Non-pigmented ciliary epithelial cell (primary cell): Measurements from ENCODE around the gene PROSER3.
"Not testable (repeated sequence)": the region's sequence is repeated elsewhere in the genome, so short reads cannot be mapped to it uniquely, and the experiment has no call there.

ENCODE experiments used
- DNase-seq: peaks from one replicate; pipeline ENCODE4 v3.0.0-alpha.2; 2010; ENCODE audit warnings: low read depth

The PROSER3 gene

DNA sequence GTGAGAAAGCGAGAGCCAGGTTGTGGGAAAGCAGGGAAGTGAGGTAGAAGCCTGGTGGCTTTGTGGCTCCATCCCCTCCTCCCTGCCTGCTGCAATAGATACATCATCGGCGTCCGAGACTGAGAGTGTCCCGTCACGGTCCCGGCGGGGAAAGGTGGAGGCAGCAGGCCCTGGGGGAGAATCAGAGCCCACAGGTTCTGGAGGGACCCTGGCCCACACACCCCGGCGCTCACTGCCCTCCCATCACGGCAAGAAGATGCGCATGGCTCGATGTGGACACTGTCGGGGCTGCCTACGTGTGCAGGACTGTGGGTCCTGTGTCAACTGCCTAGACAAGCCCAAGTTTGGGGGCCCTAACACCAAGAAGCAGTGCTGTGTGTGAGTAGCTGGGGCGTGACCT lies 35.1 kb upstream of the PROSER3 start:
- no peak for DNase-seq

GRCh38 chr19:35723671-35724070 lies 34.3 kb upstream of the PROSER3 start:
- no peak for DNase-seq

- not testable (repeated sequence) for DNase-seq
Observed at GRCh38 chr19:35724132-35724531, 33.8 kb upstream of the PROSER3 start.

DNA sequence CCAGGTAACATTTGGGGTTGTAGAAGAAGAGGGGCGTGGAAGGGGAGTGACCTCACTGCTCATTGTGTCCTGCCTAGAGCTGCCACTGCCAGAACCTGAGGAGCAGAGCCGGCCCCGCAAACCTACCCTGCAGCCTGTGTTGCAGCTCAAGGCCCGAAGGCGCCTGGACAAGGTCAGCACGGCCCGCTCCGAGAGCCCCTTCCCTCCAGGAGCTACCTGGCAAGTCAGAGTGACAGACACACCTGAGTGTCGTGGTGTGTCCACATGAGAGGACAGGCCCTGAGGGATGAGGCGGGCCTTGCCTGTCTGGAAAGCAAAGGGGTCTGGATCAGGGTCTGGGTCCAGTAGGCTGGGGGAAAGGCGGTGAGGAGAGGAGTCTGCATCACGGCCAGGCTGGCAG lies 33.4 kb upstream of the PROSER3 start:
- no peak for DNase-seq

DNA sequence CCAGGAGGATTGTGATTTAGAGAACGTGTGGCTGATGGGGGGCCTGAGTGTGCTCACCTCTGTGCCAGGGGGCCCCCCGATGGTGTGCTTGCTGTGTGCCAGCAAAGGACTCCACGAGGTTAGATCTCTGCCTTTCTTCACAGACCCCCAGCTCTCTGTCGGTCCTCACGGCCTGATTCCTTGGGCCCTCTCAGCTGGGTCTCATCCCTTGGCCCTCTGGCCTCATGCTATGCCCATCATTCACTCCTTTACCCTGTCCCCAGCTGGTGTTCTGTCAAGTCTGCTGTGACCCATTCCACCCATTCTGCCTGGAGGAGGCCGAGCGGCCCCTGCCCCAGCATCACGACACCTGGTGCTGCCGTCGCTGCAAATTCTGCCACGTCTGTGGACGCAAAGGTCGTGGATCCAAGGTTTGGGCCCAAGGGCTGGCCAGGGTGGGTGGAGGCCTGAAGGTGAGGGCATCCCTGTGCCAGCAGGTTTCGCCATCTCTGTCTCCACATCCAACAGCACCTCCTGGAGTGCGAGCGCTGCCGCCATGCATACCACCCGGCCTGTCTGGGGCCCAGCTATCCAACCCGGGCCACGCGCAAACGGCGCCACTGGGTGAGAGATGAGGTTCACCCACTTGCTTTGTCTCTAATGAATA lies 32.6 kb upstream of the PROSER3 start:
- no peak for DNase-seq

GRCh38 chr19:35727053-35727955 lies 30.7 kb upstream of the PROSER3 start:
- DNase-seq: no peak

GRCh38 chr19:35727956-35728706 lies 29.8 kb upstream of the PROSER3 start:
- no peak for DNase-seq

- no peak for DNase-seq
Observed at GRCh38 chr19:35729021-35729420, 29.0 kb upstream of the PROSER3 start.

GRCh38 chr19:35729763-35730162 lies 28.2 kb upstream of the PROSER3 start:
- DNase-seq: no peak

DNA sequence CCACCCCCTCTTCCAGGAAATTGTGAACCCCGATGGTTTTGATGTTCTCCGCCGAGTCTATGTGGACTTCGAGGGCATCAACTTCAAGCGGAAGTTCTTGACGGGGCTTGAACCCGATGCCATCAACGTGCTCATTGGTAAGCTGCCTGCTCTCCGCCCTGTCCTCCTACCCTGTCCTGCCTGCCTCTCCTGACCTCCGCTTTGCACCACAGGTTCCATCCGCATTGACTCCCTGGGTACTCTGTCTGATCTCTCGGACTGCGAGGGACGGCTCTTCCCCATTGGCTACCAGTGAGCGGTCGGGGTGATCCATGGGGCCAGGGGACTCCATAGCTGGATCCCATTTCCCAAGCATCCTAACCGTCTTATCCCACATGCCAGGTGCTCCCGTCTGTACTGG lies 27.6 kb upstream of the PROSER3 start:
- DNase-seq: no peak

- DNase-seq: no peak
Observed at GRCh38 chr19:35731353-35731752, 26.6 kb upstream of the PROSER3 start.

- DNase-seq: no peak
Observed at GRCh38 chr19:35731779-35732405, 26.1 kb upstream of the PROSER3 start.

DNA sequence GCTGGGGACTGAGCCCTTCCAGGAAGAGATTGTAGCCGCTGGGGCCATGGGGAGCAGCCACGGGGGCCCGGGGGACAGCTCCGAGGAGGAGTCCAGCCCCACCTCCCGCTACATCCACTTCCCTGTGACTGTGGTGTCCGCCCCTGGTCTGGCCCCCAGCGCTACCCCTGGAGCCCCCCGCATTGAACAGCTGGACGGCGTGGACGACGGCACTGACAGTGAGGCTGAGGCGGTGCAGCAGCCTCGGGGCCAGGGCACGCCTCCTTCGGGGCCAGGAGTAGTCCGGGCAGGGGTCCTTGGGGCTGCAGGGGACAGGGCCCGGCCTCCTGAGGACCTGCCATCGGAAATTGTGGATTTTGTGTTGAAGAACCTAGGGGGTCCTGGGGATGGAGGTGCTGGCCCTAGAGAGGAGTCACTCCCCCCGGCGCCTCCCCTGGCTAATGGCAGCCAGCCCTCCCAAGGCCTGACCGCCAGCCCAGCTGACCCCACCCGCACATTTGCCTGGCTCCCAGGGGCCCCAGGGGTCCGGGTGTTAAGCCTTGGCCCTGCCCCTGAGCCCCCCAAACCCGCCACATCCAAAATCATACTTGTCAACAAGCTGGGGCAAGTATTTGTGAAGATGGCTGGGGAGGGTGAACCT lies 25.3 kb upstream of the PROSER3 start:
- no peak for DNase-seq

DNA sequence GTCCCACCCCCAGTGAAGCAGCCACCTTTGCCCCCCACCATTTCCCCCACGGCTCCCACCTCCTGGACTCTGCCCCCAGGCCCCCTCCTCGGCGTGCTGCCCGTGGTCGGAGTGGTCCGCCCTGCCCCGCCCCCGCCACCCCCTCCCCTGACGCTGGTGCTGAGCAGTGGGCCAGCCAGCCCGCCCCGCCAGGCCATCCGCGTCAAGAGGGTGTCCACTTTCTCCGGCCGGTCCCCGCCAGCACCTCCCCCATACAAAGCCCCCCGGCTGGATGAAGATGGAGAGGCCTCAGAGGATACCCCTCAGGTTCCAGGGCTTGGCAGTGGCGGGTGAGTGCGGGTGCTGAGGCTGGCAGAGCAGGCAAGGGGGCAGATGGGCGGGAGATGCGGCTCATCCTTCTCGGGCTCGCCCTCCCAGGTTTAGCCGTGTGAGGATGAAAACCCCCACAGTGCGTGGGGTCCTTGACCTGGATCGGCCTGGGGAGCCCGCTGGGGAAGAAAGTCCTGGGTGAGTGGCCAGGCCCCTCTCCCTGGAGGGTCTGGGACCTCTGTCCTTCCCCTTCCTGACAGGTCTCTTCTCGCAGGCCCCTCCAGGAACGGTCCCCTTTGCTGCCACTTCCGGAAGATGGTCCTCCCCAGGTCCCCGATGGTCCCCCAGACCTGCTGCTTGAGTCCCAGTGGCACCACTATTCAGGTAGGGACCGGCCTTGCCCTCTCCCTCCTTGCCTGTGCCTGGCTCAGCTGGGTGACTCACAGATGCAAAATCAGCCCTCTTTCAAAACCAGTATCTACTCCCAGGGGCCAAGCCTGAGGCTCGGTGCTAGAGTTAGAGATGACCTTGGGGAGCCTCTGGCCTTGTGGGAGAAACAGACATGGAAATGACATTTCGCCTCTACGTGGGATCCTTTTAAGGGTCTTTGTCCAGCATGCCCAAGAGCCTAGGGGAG lies 24.5 kb upstream of the PROSER3 start:
- DNase-seq: no peak

DNA sequence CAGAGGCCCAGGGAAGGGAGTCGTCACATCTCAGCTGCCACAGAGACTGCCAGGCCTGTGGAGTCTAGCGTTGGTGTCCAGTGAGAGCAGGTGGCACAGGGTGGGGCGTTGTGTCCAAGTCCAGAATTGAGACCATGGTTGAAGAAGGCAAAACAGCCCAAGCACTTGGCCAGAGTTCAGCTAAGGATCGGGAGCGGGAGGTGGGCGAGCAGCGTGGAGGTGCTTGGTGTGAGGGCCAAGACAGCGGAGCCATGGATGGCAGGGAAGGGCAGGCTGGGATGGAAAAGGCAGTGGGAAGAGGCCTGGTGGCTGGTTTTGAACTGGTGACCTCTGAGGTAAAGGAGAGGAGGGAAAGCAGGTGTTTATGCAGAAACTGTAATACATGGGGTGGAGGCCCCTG lies 23.7 kb upstream of the PROSER3 start:
- DNase-seq: no peak

GRCh38 chr19:35734889-35735288 lies 23.1 kb upstream of the PROSER3 start:
- DNase-seq: no peak

DNA sequence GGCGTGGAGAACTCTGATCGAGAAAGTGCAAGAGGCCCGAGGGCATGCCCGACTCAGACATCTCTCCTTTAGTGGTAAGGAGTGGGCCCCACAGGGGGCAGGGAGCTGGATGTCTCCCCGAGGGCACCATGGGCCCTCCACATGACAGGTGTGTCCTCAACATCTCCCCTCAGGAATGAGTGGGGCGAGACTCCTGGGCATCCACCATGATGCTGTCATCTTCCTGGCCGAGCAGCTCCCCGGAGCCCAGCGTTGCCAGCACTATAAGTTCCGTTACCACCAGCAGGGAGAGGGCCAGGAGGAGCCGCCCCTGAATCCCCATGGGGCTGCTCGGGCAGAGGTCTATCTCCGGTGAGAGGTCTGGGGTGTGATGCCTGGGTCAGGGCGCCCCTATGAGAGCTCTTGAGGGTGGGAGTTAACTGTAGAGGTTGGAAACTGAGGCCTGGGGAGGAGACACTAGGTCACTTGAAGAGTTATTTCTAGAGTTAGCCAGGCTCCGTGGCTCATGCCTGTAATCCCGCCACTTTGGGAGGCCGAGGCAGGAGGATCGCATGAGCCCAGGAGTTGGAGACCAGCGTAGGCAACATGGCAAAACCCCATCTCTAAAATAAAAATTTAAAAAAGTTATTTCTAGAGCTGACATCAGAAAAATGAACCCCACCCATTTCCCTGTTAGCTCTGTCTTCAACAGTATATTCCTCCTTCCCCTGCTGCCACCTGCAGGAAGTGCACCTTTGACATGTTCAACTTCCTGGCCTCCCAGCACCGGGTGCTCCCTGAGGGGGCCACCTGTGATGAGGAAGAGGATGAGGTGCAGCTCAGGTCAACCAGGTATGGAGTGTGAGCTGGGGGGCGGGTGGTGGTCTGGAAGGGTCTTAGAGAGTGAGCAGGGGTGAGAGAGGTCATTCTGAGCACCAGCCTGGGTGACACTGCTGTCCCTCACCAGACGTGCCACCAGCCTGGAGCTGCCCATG lies 20.8 kb upstream of the PROSER3 start:
- no peak for DNase-seq

- DNase-seq: no peak
Observed at GRCh38 chr19:35738021-35738886, 19.7 kb upstream of the PROSER3 start.

DNA sequence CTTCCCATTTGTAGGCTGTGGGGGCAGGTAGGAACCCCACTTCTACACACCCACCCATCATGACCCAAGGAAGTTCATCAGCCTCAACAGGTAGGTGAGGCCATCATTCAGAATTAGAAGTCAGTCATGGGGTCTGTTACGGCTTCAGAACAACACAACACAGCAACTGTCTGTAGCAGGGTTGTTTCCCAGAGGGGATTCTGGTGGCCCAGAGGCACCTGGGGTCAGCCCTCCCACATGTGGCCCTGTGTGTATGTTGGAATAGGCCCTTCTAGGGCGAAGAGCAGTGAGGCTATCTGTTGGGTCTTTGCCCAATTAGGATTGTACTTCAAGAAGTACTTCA lies 19.1 kb upstream of the PROSER3 start:
- no peak for DNase-seq
